Activated B cell treated with CpG ODN at 0.5 μM for 24 hours (primary cell): Measurements from ENCODE around the gene SND1. TPM values are rescaled to one million over a fixed set of nuclear protein-coding genes. Genes with fewer than 3 reads are reported as not detected.

Experiments used
- ATAC-seq: fragments of 200-7000 bp; cut with Tn5 transposase; one replicate; pipeline ENCODE4 v1.10.0; 2021; ENCODE audit warnings: low read depth, mild to moderate bottlenecking, moderate library complexity
- CTCF ChIA-PET: fragments of 350-600 bp; sonication (Branson Sonifier 250); formaldehyde crosslinking; loops from one replicate; lab custom pipeline; 2021; ENCODE audit warnings: antibody characterized with exemption; lab: Charles Lee
- POLR2A ChIA-PET: fragments of 350-600 bp; sonication (Branson Sonifier 250); formaldehyde crosslinking; loops from one replicate; lab custom pipeline; 2021; ENCODE audit warnings: antibody characterized with exemption; lab: Charles Lee
- DNase-seq: peaks from one replicate; pipeline ENCODE4 v3.0.0; 2022
- H3K27ac Mint-ChIP-seq: one replicate; pipeline ENCODE4 v1.8.0; 2020; ENCODE audit warnings: mixed read lengths
- H3K27me3 Mint-ChIP-seq: one replicate; pipeline ENCODE4 v1.8.0; 2021; ENCODE audit warnings: mixed read lengths
- H3K36me3 Mint-ChIP-seq: one replicate; pipeline ENCODE4 v1.8.0; 2021; ENCODE audit warnings: low read depth, mixed read lengths
- H3K4me1 Mint-ChIP-seq: one replicate; pipeline ENCODE4 v1.8.0; 2021; ENCODE audit warnings: mixed read lengths
- H3K4me3 Mint-ChIP-seq: one replicate; pipeline ENCODE4 v1.8.0; 2020; ENCODE audit warnings: mild to moderate bottlenecking, mixed read lengths
- H3K9me3 Mint-ChIP-seq: one replicate; pipeline ENCODE4 v1.8.0; 2020; ENCODE audit warnings: mixed read lengths
- intact Hi-C: fragments of 100-400 bp; cut with micrococcal nuclease; formaldehyde crosslinking; loops from one replicate; pipeline ENCODE4 v1.15.1; 2024
- total RNA-seq: library from RNA; stranded (reverse); gene quantifications from 2 replicates; pipeline ENCODE4 v1.2.3, GENCODE V29; 2022
- TF ChIP-seq, protein P1 (sequence below): fragments of 200-600 bp; IDR thresholded peaks from one replicate; pipeline ENCODE4 v1.8.0; 2022; ENCODE audit warnings: antibody characterized with exemption, mild to moderate bottlenecking

SND1 gene
- total RNA-seq, 1 donor from 2014 or later: 215 TPM

DNA sequence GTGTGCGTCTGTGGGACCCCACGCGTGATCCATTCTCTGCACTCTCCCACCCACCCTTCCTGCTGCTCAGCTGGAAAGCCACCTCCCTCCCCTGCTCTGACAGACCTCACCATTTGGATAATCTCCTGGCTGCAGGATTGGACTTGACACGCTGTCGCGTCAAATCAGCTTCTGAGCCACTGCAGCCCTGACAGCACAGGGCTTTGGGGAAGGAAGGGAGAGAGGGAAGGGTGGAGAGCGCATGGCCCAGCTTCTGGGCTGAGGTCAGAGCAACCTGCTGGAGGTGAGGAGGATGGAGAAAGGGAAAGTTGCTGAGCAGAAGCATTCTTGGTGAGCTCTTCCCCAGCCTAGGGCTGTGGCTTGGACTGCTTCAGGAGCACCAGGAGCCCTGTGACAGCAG, 428.2 kb downstream of the SND1 start:
- TF ChIP-seq, protein P1, sequence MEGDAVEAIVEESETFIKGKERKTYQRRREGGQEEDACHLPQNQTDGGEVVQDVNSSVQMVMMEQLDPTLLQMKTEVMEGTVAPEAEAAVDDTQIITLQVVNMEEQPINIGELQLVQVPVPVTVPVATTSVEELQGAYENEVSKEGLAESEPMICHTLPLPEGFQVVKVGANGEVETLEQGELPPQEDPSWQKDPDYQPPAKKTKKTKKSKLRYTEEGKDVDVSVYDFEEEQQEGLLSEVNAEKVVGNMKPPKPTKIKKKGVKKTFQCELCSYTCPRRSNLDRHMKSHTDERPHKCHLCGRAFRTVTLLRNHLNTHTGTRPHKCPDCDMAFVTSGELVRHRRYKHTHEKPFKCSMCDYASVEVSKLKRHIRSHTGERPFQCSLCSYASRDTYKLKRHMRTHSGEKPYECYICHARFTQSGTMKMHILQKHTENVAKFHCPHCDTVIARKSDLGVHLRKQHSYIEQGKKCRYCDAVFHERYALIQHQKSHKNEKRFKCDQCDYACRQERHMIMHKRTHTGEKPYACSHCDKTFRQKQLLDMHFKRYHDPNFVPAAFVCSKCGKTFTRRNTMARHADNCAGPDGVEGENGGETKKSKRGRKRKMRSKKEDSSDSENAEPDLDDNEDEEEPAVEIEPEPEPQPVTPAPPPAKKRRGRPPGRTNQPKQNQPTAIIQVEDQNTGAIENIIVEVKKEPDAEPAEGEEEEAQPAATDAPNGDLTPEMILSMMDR: no peak
- intact Hi-C loops: no loop called here
- CTCF ChIA-PET: no interaction called here

DNA sequence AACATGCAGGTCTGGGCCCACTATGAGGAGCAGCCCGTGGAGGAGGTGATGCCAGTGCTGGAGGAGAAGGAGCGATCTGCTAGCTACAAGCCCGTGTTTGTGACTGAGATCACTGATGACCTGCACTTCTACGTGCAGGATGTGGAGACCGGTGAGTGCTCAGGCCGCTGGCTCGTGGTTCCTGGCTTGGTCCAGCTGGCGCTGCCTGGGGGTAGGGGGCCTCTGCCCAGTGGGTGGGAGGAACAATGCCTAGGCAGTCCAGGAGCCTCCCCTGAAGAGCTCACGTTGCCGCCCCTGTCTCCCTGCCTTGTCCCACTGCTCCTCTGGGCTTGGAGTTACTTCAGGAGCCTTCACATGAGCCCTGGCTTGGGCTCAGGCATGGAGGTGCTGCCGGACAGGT, 429.4 kb downstream of the SND1 start:
- Mint-ChIP-seq H3K4me3 (no peak overlapping the region), H3K4me1 (no peaks in the 10 kb centered on the region), H3K9me3 (no peaks in the 10 kb centered on the region), H3K27me3 (no peaks in the 10 kb centered on the region), H3K27ac (no peak overlapping the region), H3K36me3 (peaks cover 73% of the 10 kb centered on the region)
- TF ChIP-seq, protein P1: no peak
- DNase-seq: no peak
- POLR2A ChIA-PET: interaction anchor here (0.7 kb wide), 1 partner anchor 317 kb away, joined by 3 read pairs; no protein-coding TSS in a partner anchor
- CTCF ChIA-PET: interaction anchor here (1.1 kb wide), 1 partner anchor 372 kb away, joined by 3 read pairs; no protein-coding TSS in a partner anchor
- no peak for ATAC-seq
- intact Hi-C loops: no loop called here

More for the DNA sequence above, 428.2 kb downstream of the SND1 start:
- no peak overlapping the region for H3K4me3 Mint-ChIP-seq
- peaks cover 67% of the 10 kb centered on the region for H3K36me3 Mint-ChIP-seq
- POLR2A ChIA-PET: no interaction called here
- ATAC-seq (no peak), DNase-seq (no peak)
- no peaks in the 10 kb centered on the region for H3K4me1 Mint-ChIP-seq
- H3K9me3 Mint-ChIP-seq: no peaks in the 10 kb centered on the region
- no peak overlapping the region for H3K27ac Mint-ChIP-seq
- no peaks in the 10 kb centered on the region for H3K27me3 Mint-ChIP-seq

DNA sequence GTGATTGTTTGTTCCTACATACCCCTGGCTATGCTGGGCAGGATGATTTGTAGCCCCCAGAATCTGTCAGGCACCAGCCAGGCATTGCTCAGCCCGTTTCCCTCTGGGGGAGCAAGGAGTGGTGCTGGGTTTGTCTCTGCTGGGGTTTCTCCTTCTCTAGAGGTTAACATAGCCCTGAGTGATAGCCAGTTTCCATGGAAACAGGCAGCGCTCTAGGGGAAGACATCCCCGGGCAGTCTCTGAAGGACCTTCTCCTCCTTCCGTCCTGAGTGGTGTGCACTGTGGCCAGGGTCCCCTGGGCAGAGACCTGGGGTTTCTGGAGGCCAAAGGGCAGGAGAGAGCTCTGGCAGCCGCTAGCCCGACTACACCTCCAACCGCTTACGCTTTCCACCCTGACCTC, 429.8 kb downstream of the SND1 start:
- CTCF ChIA-PET: interaction anchor here (1.1 kb wide), 1 partner anchor 373 kb away, joined by 3 read pairs; no protein-coding TSS in a partner anchor
- TF ChIP-seq, protein P1: no peak
- H3K4me1 Mint-ChIP-seq: no peaks in the 10 kb centered on the region
- intact Hi-C loops: no loop called here
- H3K4me3 Mint-ChIP-seq: no peak overlapping the region
- ATAC-seq: no peak
- DNase-seq: no peak
- H3K36me3 Mint-ChIP-seq: peaks cover 73% of the 10 kb centered on the region
- no peak overlapping the region for H3K27ac Mint-ChIP-seq
- H3K27me3 Mint-ChIP-seq: no peaks in the 10 kb centered on the region
- no peaks in the 10 kb centered on the region for H3K9me3 Mint-ChIP-seq
- POLR2A ChIA-PET: no interaction called here

DNA sequence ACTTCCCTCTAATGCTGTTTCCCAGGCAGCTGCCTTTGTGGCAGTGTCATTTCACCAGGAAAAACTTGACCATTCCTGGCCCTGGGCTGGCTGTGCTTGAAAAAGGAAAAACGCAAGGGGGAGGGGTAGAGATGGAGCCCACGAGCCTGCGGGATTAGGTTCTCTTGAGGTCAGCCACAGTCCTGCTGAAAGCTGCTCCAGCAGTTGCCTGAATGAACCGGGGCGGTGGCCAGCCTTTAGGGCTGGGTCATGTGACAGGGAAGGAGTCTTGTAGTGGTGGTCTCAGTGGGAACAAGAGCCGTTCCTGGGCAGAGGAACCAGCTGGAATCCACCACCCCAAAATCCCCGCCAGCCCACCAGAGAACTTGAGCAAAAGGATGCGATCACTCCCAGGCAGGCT, 430.4 kb downstream of the SND1 start:
- Mint-ChIP-seq H3K27me3 (no peaks in the 10 kb centered on the region), H3K36me3 (peaks cover 74% of the 10 kb centered on the region), H3K4me3 (no peak overlapping the region), H3K9me3 (no peaks in the 10 kb centered on the region), H3K27ac (no peak overlapping the region), H3K4me1 (no peaks in the 10 kb centered on the region)
- DNase-seq (no peak), ATAC-seq (no peak)
- CTCF ChIA-PET: interaction anchor here (1.1 kb wide), 1 partner anchor 373 kb away, joined by 3 read pairs; no protein-coding TSS in a partner anchor
- intact Hi-C loops: no loop called here
- POLR2A ChIA-PET: no interaction called here
- TF ChIP-seq, protein P1: no peak

DNA sequence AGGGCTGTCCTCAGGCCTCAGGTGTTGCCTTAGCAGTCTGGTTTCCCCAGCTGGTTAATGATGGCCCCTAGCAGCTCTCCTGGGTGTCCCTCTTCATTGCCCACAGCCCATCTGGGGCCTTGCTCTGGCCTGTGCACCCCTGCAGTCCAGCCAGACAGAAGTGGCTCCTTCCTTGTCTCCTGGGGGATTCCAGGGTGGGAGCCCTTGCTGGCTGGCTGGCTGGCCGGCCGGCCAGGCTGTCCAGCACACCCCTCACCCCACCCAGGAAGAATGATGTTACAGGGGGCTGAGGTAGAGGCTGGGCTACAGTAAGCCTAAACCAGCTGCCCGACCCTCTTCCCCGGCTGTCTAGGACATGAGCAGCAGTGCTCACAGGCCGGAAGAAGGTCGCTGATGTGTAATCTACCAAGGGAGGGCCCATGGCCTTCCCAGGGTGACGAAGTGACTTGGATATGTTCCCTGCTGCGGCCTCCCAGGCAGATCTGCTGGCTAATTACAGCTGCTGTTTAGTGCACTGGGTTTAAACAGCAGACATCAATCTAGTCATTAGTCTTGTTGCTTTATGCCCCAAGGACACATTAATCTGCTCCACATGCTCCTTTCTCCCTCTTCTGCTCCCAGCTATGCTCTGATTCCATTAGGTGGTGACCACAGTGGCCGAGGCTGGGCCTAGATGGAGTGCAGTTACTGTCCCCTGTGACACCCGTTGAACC, 433.1 kb downstream of the SND1 start:
- H3K27ac Mint-ChIP-seq: no peak overlapping the region
- no peaks in the 10 kb centered on the region for H3K27me3 Mint-ChIP-seq
- DNase-seq (no peak), ATAC-seq (no peak)
- TF ChIP-seq, protein P1: no peak
- H3K9me3 Mint-ChIP-seq: no peaks in the 10 kb centered on the region
- POLR2A ChIA-PET: no interaction called here
- intact Hi-C loops: no loop called here
- peaks cover 76% of the 10 kb centered on the region for H3K36me3 Mint-ChIP-seq
- H3K4me3 Mint-ChIP-seq: no peak overlapping the region
- CTCF ChIA-PET: no interaction called here
- no peaks in the 10 kb centered on the region for H3K4me1 Mint-ChIP-seq
